Measurements from ENCODE around the gene APOL2.
"Not testable (repeated sequence)": the region's sequence is repeated elsewhere in the genome, so short reads cannot be mapped to it uniquely, and the experiment has no call there.

APOL2 gene

GRCh38 chr22:36206255-36206654 is 33.1 kb downstream of the APOL2 start:
- Mint-ChIP-seq H3K27me3 (peaks cover 16% of the 10 kb centered on the region), H3K4me1 (peaks cover 22% of the 10 kb centered on the region), H3K9me3 (peaks cover 4 to 8% of the 10 kb centered on the region in 2 donors), H3K27ac (no peak overlapping the region), H3K4me3 (no peak overlapping the region)
- DNase-seq, result no peak
- no peak for ATAC-seq

- peaks cover 16% of the 10 kb centered on the region for H3K4me1 Mint-ChIP-seq
- H3K4me3 Mint-ChIP-seq, H3K9me3 Mint-ChIP-seq, ATAC-seq, DNase-seq: not testable (repeated sequence)
- H3K27me3 Mint-ChIP-seq, result peaks cover 16% of the 10 kb centered on the region
- H3K27ac Mint-ChIP-seq, result peak overlapping the region in 1 of 2 donors; percentile 31
Measured at GRCh38 chr22:36205573-36205972, 33.8 kb downstream of the APOL2 start.

- no peak for DNase-seq
- ATAC-seq, result no peak
- H3K27me3 Mint-ChIP-seq, result peaks cover 16% of the 10 kb centered on the region
- H3K4me3 Mint-ChIP-seq, result no peak overlapping the region
- peaks cover 4 to 8% of the 10 kb centered on the region in 2 donors for H3K9me3 Mint-ChIP-seq
- H3K4me1 Mint-ChIP-seq, result peaks cover 12% of the 10 kb centered on the region
- H3K27ac Mint-ChIP-seq, result peak overlapping the region in 1 of 2 donors; percentile 34
Measured at GRCh38 chr22:36204632-36205015, 34.7 kb downstream of the APOL2 start.

GRCh38 chr22:36204001-36204631 is 35.2 kb downstream of the APOL2 start:
- no peak for ATAC-seq
- DNase-seq, result no peak
- no peak overlapping the region for H3K27ac Mint-ChIP-seq
- peaks cover 16% of the 10 kb centered on the region for H3K27me3 Mint-ChIP-seq
- peaks cover 13% of the 10 kb centered on the region for H3K4me1 Mint-ChIP-seq
- H3K9me3 Mint-ChIP-seq, result peaks cover under 1 to 3% of the 10 kb centered on the region in 2 donors
- H3K4me3 Mint-ChIP-seq, result no peak overlapping the region

GRCh38 chr22:36203441-36203840 is 35.9 kb downstream of the APOL2 start:
- Mint-ChIP-seq H3K4me1 (peaks cover 20% of the 10 kb centered on the region), H3K27me3 (peaks cover 16% of the 10 kb centered on the region)
- DNase-seq, H3K9me3 Mint-ChIP-seq, H3K4me3 Mint-ChIP-seq, H3K27ac Mint-ChIP-seq, ATAC-seq: not testable (repeated sequence)

GRCh38 chr22:36202906-36203305 is 36.4 kb downstream of the APOL2 start:
- ATAC-seq, H3K9me3 Mint-ChIP-seq, DNase-seq, H3K4me3 Mint-ChIP-seq: not testable (repeated sequence)
- Mint-ChIP-seq H3K27me3 (peaks cover 16% of the 10 kb centered on the region), H3K27ac (peak overlapping the region in 1 of 2 donors; percentile 28), H3K4me1 (peaks cover 25% of the 10 kb centered on the region)

GRCh38 chr22:36201630-36202319 is 37.6 kb downstream of the APOL2 start, which contains the start of gene APOL4:
TSS of gene APOL4 (minus strand) at chr22:36201809. CDS start at chr22:36201734, 75 bp downstream.
- H3K4me3 Mint-ChIP-seq, result no peak within 1 kb of the TSS
- DNase-seq, result no peak

GRCh38 chr22:36201025-36201424 is 38.3 kb downstream of the APOL2 start:
- not testable (repeated sequence) for H3K27ac Mint-ChIP-seq, ATAC-seq, DNase-seq, H3K9me3 Mint-ChIP-seq, H3K4me3 Mint-ChIP-seq
- peaks cover 16% of the 10 kb centered on the region for H3K27me3 Mint-ChIP-seq
- peaks cover 37% of the 10 kb centered on the region for H3K4me1 Mint-ChIP-seq

More at GRCh38 chr22:36201630-36202319, 37.6 kb downstream of the APOL2 start, which contains the start of gene APOL4:
- Mint-ChIP-seq H3K27me3 (peaks cover 16% of the 10 kb centered on the region), H3K27ac (peak within 1 kb of the TSS; percentile 45 to 67), H3K9me3 (no peaks in the 10 kb centered on the region), H3K4me1 (peaks cover 37% of the 10 kb centered on the region)
- peak; percentile 8 for ATAC-seq

- Mint-ChIP-seq H3K27ac (peak overlapping the region in 1 of 2 donors; percentile 8), H3K4me3 (no peak overlapping the region), H3K9me3 (no peaks in the 10 kb centered on the region), H3K27me3 (peaks cover 7% of the 10 kb centered on the region), H3K4me1 (peaks cover 43% of the 10 kb centered on the region)
- ATAC-seq (no peak), DNase-seq (no peak)
Measured at GRCh38 chr22:36199001-36199551, 40.3 kb downstream of the APOL2 start.

GRCh38 chr22:36198536-36198935 is 40.8 kb downstream of the APOL2 start:
- H3K27me3 Mint-ChIP-seq, result peaks cover 2% of the 10 kb centered on the region

GRCh38 chr22:36197514-36198146 is 41.7 kb downstream of the APOL2 start:
- Mint-ChIP-seq H3K4me3 (peak overlapping the region; percentile 33 to 40), H3K4me1 (peaks cover 43% of the 10 kb centered on the region), H3K27me3 (no peaks in the 10 kb centered on the region), H3K27ac (peak overlapping the region in 1 of 2 donors; percentile 52), H3K9me3 (no peaks in the 10 kb centered on the region)
- ATAC-seq (peak; percentile 86), DNase-seq (peak in 1 of 2 donors; percentile 50)

More at GRCh38 chr22:36198536-36198935, 40.8 kb downstream of the APOL2 start:
- DNase-seq (no peak), ATAC-seq (no peak)
- Mint-ChIP-seq H3K9me3 (no peaks in the 10 kb centered on the region), H3K4me1 (peaks cover 43% of the 10 kb centered on the region), H3K27ac (no peak overlapping the region), H3K4me3 (peak overlapping the region in 1 of 2 donors; percentile 33)

GRCh38 chr22:36197065-36197440 is 42.3 kb downstream of the APOL2 start:
- DNase-seq (no peak), ATAC-seq (no peak)
- Mint-ChIP-seq H3K4me1 (peaks cover 40% of the 10 kb centered on the region), H3K4me3 (peak overlapping the region in 1 of 2 donors; percentile 18), H3K9me3 (no peaks in the 10 kb centered on the region), H3K27ac (peak overlapping the region in 1 of 2 donors; percentile 52), H3K27me3 (no peaks in the 10 kb centered on the region)

GRCh38 chr22:36196254-36197064 is 42.9 kb downstream of the APOL2 start:
- no peak for ATAC-seq

GRCh38 chr22:36194971-36195370 is 44.4 kb downstream of the APOL2 start:
- no peak overlapping the region for H3K27ac Mint-ChIP-seq
- peak; percentile 79 for ATAC-seq
- DNase-seq, result peak; percentile 38 to 51
- H3K9me3 Mint-ChIP-seq, result no peaks in the 10 kb centered on the region
- no peaks in the 10 kb centered on the region for H3K27me3 Mint-ChIP-seq
- peaks cover 31% of the 10 kb centered on the region for H3K4me1 Mint-ChIP-seq
- no peak overlapping the region for H3K4me3 Mint-ChIP-seq

More at GRCh38 chr22:36196254-36197064, 42.9 kb downstream of the APOL2 start:
- Mint-ChIP-seq H3K4me3 (no peak overlapping the region), H3K27me3 (no peaks in the 10 kb centered on the region), H3K27ac (no peak overlapping the region), H3K4me1 (peaks cover 34% of the 10 kb centered on the region), H3K9me3 (no peaks in the 10 kb centered on the region)
- DNase-seq, result no peak

- no peak for ATAC-seq
- Mint-ChIP-seq H3K4me1 (peaks cover 31% of the 10 kb centered on the region), H3K4me3 (no peak overlapping the region), H3K27me3 (no peaks in the 10 kb centered on the region), H3K27ac (peak overlapping the region in 1 of 2 donors; percentile 30), H3K9me3 (no peaks in the 10 kb centered on the region)
- no peak for DNase-seq
Measured at GRCh38 chr22:36194385-36194784, 44.9 kb downstream of the APOL2 start.

All from stimulated activated naive CD8-positive, alpha-beta T cell treated with anti-CD3 and anti-CD28 coated beads, Interleukin-15, amount 100 ng/mL, for 72 hours (primary cell).